Measurements from ENCODE around the gene CEP350.
"Not testable (repeated sequence)": the region's sequence is repeated elsewhere in the genome, so short reads cannot be mapped to it uniquely, and the experiment has no call there.

Gene CEP350

DNA sequence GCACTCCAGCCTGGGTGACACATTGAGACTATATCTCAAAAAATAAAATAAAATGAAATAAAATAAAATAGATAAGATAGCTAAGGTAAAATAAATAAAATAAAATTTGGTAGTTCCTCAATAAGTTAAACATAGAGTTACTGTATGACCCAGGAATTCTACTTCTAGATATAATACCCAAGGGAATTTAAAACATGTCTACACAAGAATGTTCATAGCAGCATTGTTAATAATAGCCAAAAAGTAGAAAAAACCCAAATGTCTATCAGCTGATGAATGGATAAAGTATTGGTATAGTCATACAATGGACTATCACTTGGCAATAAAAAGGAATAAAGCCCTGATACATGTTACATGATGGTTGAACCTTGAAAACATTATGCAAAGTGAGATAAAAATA, 47.8 kb downstream of the CEP350 start:
- no peak overlapping the region for H3K4me3 Mint-ChIP-seq

DNA sequence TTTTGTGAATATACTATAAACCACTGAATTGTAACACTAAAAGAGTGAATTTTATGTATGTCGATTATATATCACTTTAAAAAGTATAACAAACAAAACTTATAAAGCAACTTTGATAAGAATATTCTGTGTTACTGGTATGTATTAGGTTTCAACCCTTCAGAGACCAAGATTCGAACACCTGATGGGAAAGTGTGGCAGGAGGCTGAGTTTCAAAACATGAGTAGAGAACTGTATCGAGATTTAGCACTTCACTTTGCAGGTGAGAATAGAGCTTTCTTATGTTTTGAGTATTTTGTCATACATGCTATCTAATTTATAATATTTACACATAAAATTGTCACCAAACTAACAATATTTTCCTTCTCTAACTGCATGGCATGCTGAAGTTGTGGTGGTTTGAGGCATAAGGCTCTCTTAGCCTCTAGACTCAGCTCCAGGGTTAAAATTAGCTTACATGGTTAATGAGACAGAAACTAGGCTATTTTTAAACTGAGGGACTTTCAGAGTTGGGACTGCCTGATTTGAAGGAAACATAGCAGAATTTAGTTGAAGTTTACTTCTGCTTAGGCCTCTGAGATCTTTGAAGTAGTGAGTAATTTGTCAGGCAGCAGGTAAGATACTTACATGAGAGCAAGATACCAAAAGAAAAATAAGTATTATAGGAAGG, 48.6 kb downstream of the CEP350 start:
- H3K27ac Mint-ChIP-seq = no peak overlapping the region
- no peaks in the 10 kb centered on the region for H3K27me3 Mint-ChIP-seq
- peaks cover 29% of the 10 kb centered on the region for H3K36me3 Mint-ChIP-seq
- H3K9me3 Mint-ChIP-seq = no peaks in the 10 kb centered on the region
- H3K4me1 Mint-ChIP-seq = peaks cover 13% of the 10 kb centered on the region
- no peak overlapping the region for H3K4me3 Mint-ChIP-seq

More for the DNA sequence above, 47.8 kb downstream of the CEP350 start:
- Mint-ChIP-seq H3K9me3 (no peaks in the 10 kb centered on the region), H3K27me3 (no peaks in the 10 kb centered on the region), H3K27ac (no peak overlapping the region), H3K36me3 (peaks cover 26% of the 10 kb centered on the region), H3K4me1 (peaks cover 12% of the 10 kb centered on the region)

DNA sequence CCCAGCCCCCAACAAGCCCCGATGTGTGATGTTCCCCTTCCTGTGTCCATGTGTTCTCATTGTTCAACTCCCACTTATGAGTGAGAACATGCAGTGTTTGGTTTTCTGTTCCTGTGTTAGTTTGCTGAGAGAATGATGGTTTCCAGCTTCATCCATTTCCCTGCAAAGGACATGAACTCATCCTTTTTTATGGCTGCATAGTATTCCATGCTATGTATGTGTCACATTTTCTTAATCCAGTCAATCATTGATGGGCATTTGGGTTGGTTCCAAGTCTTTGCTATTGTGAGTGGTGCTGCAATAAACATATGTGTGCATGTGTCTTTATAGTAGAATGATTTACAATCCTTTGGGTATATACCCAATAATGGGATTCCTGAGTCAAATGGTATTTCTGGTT, 52.2 kb downstream of the CEP350 start:
- peaks cover 28% of the 10 kb centered on the region for H3K36me3 Mint-ChIP-seq
- peaks cover 15% of the 10 kb centered on the region for H3K4me1 Mint-ChIP-seq
- H3K9me3 Mint-ChIP-seq, H3K27me3 Mint-ChIP-seq, H3K27ac Mint-ChIP-seq, H3K4me3 Mint-ChIP-seq: not testable (repeated sequence)

DNA sequence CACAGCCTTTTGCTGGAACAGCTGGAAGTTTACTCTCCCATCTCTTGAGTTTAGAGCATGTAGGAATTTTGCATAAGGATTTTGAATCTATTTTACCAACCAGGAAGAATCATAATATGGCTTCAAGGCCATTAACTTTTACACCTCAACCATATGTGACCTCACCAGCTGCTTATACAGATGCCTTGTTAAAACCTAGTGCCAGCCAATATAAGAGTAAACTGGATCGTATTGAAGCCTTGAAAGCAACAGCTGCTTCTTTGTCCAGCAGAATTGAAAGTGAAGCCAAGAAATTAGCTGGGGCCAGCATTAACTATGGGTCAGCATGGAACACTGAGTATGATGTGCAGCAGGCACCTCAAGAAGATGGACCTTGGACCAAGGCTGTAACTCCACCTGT, 65.4 kb downstream of the CEP350 start:
- peaks cover 26% of the 10 kb centered on the region for H3K36me3 Mint-ChIP-seq
- H3K27ac Mint-ChIP-seq = no peak overlapping the region

DNA sequence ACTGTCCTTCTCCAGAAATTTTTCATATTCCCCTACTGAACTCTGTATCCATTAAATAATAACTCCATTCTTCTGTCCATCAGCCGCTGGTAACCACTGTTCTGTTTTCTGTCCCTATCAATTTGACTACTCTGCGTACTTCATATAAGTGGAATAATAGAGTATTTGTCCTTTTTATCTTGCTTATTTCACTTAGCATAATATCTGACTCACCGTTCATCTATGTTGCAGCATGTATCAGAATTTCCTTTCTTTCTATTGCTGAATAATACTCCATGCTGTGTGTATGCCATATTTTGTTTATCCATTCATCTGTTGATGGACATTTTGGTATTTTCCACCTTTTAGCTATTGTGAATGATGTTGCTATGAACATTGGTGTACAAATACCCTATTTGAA, 71.9 kb downstream of the CEP350 start:
- H3K4me1 Mint-ChIP-seq = peaks cover 7% of the 10 kb centered on the region
- no peak overlapping the region for H3K4me3 Mint-ChIP-seq
- H3K27me3 Mint-ChIP-seq = no peaks in the 10 kb centered on the region
- H3K36me3 Mint-ChIP-seq = peaks cover 15% of the 10 kb centered on the region
- H3K9me3 Mint-ChIP-seq = no peaks in the 10 kb centered on the region
- H3K27ac Mint-ChIP-seq = no peak overlapping the region

More for the DNA sequence above, 65.4 kb downstream of the CEP350 start:
- H3K27me3 Mint-ChIP-seq = no peaks in the 10 kb centered on the region
- no peaks in the 10 kb centered on the region for H3K4me1 Mint-ChIP-seq
- H3K9me3 Mint-ChIP-seq = no peaks in the 10 kb centered on the region
- no peak overlapping the region for H3K4me3 Mint-ChIP-seq

DNA sequence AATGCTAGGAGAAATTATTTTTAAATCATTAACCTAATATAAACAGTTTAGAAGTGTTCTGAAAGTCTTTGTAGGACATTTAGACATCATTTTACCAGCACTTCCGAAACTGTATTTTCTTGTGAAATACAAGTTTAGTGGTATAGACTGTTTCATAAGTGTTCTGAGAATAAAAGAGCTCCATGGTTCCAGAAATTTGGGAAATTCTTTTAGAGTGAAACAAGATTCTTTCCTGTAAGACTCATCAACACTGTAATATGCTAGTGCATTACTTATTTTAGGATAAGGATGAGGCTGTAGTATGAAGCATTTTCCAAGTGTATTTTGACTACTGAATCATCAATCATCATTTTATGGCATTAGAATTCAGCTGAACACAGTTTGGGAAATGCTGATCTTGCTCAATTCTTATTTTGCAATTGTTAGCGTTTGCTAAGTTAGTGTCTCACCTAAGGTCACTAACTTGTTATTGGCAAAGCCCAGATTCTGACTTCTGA, 73.4 kb downstream of the CEP350 start:
- H3K4me3 Mint-ChIP-seq = no peak overlapping the region
- H3K9me3 Mint-ChIP-seq = no peaks in the 10 kb centered on the region
- H3K36me3 Mint-ChIP-seq = peaks cover 15% of the 10 kb centered on the region
- H3K4me1 Mint-ChIP-seq = peaks cover 7% of the 10 kb centered on the region
- peak overlapping the region; percentile 51 for H3K27ac Mint-ChIP-seq
- no peaks in the 10 kb centered on the region for H3K27me3 Mint-ChIP-seq

DNA sequence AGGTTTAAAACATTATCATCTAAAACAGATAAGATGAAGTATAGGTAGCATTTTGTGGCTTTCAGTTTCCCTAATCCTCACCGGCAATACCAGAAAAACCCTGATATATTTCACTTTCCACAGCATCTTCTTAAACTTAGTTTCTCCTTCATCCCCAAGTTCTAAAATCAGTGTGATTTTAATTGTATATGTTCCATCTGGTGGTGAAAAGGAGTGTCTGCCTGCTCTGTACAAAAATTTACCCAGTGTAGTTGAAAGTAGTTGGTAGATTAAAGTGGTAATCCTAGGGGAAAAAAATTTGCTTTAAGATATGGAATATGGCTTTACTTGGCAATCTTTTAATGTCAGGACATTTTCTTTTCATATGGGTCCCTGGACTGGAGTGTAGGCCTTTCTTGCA, 74.3 kb downstream of the CEP350 start:
- Mint-ChIP-seq H3K27me3 (no peaks in the 10 kb centered on the region), H3K4me3 (no peak overlapping the region), H3K9me3 (no peaks in the 10 kb centered on the region), H3K4me1 (peaks cover 7% of the 10 kb centered on the region), H3K36me3 (peaks cover 15% of the 10 kb centered on the region), H3K27ac (no peak overlapping the region)

DNA sequence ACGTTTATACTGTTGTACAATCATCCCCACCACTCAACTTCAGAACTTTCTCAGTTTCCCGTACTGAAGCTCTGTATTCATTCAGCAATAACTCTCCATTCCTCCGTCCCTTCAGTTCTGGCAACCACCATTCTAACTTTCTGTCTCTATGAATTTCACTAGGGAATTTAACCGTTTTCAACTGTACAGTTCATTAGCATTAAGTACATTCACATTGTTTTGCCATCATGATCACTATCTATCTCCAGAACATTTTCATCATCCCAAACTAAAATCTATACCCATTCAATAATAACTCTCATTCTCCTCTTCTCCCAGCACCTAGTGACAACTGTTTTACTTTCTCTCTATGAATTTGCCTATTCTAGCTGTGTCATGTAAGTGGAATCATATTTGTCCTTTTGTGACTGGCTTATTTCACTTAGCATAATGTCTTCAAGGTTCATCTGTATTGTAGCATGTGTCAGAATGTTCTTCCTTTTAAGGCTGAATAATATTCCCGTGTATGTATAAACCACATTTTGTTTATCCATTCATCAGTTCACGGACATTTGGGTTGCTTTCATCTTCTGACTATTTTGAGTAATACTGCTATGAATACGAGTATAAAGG, 75.0 kb downstream of the CEP350 start:
- Mint-ChIP-seq H3K4me3 (no peak overlapping the region), H3K27ac (peak overlapping the region; percentile 9), H3K36me3 (peaks cover 16% of the 10 kb centered on the region), H3K27me3 (no peaks in the 10 kb centered on the region), H3K4me1 (peaks cover 7% of the 10 kb centered on the region), H3K9me3 (no peaks in the 10 kb centered on the region)

DNA sequence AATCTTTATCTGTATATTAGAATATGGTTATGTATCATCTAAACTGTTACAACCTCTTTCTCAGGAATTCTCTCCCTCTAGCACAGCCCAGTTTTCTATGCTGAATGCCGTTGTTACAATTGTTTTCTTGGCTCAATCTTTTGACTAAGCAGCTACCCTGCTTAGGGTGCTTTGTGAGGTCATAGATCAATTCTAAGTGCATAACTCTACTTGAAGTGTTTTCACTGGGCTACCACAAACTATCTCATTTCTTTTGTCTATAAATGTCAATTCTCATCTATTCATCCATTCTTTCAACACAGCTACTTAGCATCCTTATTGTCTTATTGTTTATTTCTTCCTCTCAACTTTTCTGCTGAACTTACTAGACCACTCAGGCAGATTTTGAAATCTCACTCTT, 77.1 kb downstream of the CEP350 start:
- H3K27ac Mint-ChIP-seq = no peak overlapping the region
- H3K9me3 Mint-ChIP-seq = no peaks in the 10 kb centered on the region
- peaks cover 18% of the 10 kb centered on the region for H3K36me3 Mint-ChIP-seq
- no peaks in the 10 kb centered on the region for H3K27me3 Mint-ChIP-seq
- H3K4me1 Mint-ChIP-seq = peaks cover 5% of the 10 kb centered on the region
- H3K4me3 Mint-ChIP-seq = no peak overlapping the region

DNA sequence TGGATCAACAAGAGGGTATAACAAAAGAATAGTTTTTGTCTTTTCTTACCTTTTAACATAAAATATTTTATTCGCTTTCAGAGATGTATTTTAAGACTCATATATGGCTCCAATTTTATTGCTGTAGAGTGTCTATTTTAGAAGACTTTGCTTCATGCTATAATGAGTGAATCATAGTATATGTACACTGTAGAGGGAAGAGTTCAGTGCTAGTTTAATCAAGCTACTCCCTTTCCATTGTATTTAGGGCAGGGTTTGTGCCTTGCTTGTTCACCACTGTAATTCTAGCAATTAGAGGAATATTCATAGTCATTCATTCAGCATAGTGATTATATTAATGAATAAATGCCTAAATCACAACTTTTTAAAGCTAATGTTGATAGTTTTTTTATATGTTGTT, 78.8 kb downstream of the CEP350 start:
- peaks cover 4% of the 10 kb centered on the region for H3K4me1 Mint-ChIP-seq
- no peaks in the 10 kb centered on the region for H3K27me3 Mint-ChIP-seq
- no peak overlapping the region for H3K4me3 Mint-ChIP-seq
- H3K9me3 Mint-ChIP-seq = no peaks in the 10 kb centered on the region
- no peak overlapping the region for H3K27ac Mint-ChIP-seq
- H3K36me3 Mint-ChIP-seq = peaks cover 25% of the 10 kb centered on the region

DNA sequence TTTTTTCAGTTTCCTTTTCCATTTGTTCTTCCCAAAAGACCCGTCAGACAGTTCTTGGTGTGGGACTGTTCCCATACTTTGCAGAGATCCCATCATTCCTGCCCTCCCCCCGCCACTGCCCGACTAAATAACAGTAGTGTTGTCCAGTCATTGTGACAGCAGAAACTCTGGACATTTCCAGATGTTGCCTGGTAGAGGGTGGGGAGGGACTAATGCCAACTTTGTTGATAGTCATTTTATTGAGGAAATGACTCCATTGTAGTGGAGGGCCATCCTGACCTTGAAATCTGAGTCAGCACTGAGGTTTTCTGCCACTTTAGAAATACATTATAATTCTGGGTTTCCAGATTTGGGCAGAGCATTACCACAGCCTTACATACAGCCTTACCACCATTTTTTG, 85.4 kb downstream of the CEP350 start:
- H3K36me3 Mint-ChIP-seq = peaks cover 30% of the 10 kb centered on the region
- no peak overlapping the region for H3K4me3 Mint-ChIP-seq
- no peaks in the 10 kb centered on the region for H3K27me3 Mint-ChIP-seq
- H3K27ac Mint-ChIP-seq = no peak overlapping the region
- no peaks in the 10 kb centered on the region for H3K9me3 Mint-ChIP-seq
- H3K4me1 Mint-ChIP-seq = no peaks in the 10 kb centered on the region

DNA sequence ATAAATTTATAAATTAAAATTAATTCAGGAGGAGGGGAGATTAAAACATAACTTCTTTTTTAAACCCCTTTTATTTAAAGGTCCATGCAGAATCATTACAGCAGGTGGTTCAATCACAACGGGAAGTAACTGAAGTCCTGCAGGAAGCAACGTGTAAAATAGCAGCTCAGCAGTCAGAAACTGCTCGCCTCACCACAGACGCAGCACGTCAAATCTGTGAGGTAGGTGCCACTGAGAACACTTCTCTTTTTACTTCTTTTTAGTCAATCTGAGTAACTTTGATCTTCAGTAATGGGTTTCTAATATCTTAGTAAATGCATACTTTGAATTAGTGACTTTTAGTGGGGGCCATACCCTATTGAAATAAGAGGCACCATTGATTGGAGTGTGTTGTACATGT, 87.0 kb downstream of the CEP350 start:
- peaks cover 36% of the 10 kb centered on the region for H3K36me3 Mint-ChIP-seq
- H3K27ac Mint-ChIP-seq = no peak overlapping the region
- no peaks in the 10 kb centered on the region for H3K27me3 Mint-ChIP-seq
- no peaks in the 10 kb centered on the region for H3K4me1 Mint-ChIP-seq
- no peak overlapping the region for H3K4me3 Mint-ChIP-seq
- H3K9me3 Mint-ChIP-seq = no peaks in the 10 kb centered on the region

DNA sequence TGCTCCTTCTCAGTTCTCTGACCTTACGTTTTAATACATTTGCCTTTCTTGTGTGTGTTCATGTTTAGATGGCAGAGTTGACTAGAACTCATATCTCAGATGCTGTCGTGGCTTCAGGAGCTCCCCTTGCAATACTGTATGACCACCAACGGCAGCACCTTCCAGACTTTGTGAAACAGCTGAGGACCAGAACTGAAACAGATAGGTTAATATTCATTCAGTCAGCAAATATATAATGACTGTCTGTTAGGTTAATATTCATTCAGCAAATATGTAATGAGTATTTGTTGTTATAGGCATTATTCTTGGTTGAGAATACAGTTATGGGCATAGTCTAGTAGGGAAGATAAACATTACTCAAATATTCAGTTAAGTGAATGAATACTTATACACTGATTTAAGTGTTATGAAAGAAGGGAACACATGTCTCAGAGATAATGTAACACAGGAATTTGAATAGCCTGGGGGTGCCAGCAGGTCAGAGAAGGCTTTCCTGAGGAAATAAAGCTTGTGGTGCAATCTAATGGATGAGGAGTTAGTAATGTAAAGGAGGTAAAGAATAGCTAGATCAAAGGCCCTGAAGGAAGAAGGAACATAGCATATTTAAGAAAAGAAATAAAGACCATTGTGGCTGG, 88.5 kb downstream of the CEP350 start:
- Mint-ChIP-seq H3K4me3 (no peak overlapping the region), H3K9me3 (no peaks in the 10 kb centered on the region), H3K4me1 (peaks cover under 1% of the 10 kb centered on the region), H3K27me3 (no peaks in the 10 kb centered on the region), H3K27ac (no peak overlapping the region), H3K36me3 (peaks cover 33% of the 10 kb centered on the region)

DNA sequence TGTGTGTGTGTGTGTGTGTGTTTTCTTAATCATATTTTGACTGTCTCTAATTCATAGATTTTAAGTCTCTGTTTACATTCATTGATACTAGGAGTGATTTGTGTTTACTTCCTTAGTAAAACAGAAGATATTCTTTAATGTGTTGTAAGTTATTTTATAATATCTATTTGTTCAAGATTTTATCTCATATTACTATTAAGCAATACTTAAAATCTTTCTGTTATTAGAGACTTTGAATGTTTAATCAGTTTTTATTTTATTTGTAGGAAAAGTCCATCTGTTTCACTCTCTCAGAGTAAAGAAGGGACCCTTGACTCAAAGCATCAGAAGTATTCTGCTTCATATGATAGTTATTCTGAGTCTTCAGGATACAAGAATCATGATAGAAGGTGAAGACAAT, 89.2 kb downstream of the CEP350 start:
- Mint-ChIP-seq H3K4me1 (peaks cover 4% of the 10 kb centered on the region), H3K27ac (no peak overlapping the region), H3K9me3 (no peaks in the 10 kb centered on the region), H3K36me3 (peaks cover 33% of the 10 kb centered on the region), H3K27me3 (no peaks in the 10 kb centered on the region), H3K4me3 (no peak overlapping the region)

DNA sequence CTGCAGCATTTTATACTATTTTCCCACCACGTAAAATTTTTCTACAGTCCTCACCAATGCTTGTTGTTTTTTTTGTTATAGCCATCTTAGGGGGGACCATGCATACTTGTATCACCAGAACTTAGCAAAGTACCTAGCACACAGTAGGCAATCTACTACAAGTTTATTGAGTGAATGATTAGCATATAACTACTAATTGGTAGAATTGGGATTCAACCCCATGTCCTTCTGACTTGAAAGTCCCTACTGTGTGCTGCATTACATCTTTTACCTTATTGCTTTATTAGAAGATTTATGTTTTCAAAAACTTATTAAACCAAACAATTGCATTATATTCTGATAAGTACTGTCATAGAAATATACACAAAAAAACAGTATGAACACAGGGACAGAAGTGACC, 92.1 kb downstream of the CEP350 start:
- Mint-ChIP-seq H3K4me1 (peaks cover 4% of the 10 kb centered on the region), H3K4me3 (no peak overlapping the region), H3K27me3 (no peaks in the 10 kb centered on the region), H3K9me3 (no peaks in the 10 kb centered on the region), H3K36me3 (peaks cover 32% of the 10 kb centered on the region), H3K27ac (no peak overlapping the region)
